ENCODE measurements around the gene SH3BGRL.

DNA sequence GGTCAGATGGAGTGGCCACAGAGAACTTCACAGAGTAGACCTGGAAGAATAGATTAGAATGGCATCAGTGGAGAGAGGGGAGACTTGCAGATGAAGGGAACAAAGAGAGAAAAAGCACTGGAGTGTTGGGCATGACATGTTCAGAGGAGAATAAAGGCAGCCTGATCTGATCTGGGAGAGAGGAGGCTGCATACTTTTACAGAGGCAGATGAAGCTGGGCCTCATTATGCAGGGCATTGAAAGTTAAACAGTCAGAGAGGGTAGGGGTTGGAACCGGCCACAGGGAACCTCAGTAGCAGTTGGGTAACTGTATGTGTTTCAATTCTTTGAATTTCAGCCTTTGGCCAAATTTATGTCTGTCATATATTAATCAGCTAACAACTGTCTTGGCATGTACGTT lies 61.2 kb downstream of the SH3BGRL start:
- TF ChIP-seq, protein P1, sequence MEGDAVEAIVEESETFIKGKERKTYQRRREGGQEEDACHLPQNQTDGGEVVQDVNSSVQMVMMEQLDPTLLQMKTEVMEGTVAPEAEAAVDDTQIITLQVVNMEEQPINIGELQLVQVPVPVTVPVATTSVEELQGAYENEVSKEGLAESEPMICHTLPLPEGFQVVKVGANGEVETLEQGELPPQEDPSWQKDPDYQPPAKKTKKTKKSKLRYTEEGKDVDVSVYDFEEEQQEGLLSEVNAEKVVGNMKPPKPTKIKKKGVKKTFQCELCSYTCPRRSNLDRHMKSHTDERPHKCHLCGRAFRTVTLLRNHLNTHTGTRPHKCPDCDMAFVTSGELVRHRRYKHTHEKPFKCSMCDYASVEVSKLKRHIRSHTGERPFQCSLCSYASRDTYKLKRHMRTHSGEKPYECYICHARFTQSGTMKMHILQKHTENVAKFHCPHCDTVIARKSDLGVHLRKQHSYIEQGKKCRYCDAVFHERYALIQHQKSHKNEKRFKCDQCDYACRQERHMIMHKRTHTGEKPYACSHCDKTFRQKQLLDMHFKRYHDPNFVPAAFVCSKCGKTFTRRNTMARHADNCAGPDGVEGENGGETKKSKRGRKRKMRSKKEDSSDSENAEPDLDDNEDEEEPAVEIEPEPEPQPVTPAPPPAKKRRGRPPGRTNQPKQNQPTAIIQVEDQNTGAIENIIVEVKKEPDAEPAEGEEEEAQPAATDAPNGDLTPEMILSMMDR (IDR thresholded peaks at IDR 0.05), result no peak
- no peak for TF ChIP-seq EP300 (IDR thresholded peaks at IDR 0.05)
